Measurements from ENCODE around the gene SORBS1.

The SORBS1 gene

DNA sequence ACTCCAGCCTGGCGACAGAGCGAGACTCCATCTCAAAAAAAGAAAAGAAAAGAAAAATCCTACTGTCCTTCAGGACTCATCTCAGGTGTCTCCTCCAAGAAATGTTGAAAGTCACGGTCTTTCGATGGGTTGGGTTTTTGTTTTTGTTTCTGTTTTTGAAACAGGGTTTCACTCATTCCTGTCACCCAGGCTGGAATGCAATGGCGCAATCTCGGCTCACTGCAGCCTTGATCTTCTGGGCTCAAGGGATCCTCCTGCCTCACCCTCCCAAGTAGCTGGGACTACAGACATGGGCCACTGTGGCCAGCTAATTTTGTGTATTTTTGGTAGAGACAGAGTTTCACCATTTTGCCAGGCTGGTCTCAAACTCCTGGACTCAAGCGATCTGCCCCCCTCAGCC is 3.1 kb upstream of the SORBS1 start:
- no peak for DNase-seq

DNA sequence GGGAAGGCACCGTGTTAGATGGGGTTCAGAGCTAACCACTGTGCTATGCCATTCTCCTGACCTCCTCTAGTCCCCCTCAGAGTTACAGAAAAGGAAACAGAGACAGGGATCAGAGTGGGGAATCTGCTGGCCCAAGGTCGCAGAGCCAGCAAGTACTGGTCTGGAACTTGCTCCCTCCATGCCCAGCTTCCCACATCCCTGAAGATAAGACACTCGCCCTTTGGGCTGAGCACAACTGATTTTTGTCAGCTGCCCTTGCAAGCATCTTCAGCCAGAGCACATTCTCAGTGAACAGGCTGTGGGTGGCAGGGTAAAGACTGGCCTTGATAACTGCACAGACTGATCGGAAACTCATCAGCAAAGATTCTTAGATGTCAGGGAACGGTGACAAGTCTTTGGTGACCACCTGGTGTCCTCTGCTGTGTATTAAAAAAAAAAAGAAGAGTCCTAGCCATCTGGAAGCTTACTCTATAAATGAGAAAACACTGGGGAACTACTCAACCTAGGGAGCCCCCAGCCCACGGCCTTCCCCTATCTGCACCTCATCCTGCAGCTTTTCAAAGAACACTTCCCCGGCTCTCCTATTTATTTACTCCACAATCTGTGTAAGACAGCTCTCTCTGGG is 1.3 kb upstream of the SORBS1 start:
- DNase-seq, result no peak

- no peak for DNase-seq
Measured at GRCh38 chr10:95561864-95562177, 650 bp upstream of the SORBS1 start.

DNA sequence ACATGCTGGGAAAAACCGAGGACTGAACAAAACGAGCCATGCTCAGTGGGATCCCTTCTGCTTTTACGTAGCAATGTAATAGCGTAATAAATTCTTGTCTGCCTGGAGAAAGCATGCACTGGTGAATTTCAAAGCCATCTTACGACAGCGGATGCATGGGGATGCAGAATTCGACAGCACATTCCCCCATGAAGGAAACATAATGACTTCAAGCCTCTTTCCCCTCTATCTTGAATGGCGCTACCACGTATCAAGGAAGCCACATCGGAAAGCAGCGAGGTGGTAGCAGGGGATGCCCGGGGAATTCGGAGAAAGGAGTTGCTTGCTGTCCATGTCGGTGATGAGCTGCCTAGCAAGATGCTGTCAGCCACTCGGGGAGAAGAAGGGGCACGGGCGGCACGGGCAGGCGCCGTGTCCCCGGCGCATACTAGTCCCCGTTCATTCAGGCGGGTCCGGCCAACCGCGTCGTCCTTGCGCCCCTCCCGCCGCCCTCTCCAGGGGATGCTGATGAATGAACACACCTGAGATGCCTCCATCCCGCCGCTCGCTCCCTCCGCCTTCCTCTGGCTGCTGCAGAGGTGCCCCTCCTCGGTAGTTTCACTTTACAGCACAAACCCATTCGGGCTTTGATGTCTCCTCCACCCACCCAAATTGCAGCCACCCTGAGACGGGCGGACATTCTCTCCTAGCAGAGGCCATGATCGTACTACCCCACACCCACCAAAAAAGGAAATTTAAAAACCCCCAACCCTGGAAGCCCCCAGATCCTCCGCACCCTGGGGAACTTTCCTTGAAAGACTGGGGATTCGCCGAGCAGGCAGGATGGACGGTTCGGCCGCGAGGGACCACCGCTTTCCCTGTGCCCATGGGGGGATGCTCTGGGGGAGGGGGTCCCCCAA is 644 bp downstream of the SORBS1 start:
- peak; percentile 40 to 60 for DNase-seq

GRCh38 chr10:95559896-95560277 is 1.3 kb downstream of the SORBS1 start:
- no peak for DNase-seq

GRCh38 chr10:95559471-95559870 is 1.7 kb downstream of the SORBS1 start:
- no peak for DNase-seq

GRCh38 chr10:95558593-95559320 is 2.4 kb downstream of the SORBS1 start:
- DNase-seq, result no peak

- no peak for DNase-seq
Measured at GRCh38 chr10:95556994-95557767, 4.0 kb downstream of the SORBS1 start.

DNA sequence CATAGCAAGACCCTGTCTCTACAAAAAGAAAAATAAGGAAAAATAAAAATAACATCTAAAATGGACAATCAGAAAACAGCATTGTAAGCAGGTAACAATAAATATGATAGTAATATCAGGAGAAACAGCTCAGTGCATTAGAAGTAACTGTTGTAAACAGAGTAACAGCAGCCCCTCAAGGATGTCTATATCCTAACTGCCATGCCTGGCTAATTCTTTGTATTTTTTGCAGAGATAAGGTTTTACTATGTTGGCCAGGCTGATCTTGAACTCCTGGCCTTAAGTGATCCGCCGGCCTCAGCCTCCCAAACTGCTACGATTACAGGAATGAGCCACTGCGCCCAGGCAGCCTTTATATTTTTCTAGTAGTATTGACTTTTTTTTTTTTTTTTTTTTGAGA is 7.5 kb downstream of the SORBS1 start:
- no peak for DNase-seq

- DNase-seq, result no peak
Measured at GRCh38 chr10:95552679-95553342, 8.4 kb downstream of the SORBS1 start.

- no peak for DNase-seq
Measured at GRCh38 chr10:95550073-95550672, 11.0 kb downstream of the SORBS1 start.

DNA sequence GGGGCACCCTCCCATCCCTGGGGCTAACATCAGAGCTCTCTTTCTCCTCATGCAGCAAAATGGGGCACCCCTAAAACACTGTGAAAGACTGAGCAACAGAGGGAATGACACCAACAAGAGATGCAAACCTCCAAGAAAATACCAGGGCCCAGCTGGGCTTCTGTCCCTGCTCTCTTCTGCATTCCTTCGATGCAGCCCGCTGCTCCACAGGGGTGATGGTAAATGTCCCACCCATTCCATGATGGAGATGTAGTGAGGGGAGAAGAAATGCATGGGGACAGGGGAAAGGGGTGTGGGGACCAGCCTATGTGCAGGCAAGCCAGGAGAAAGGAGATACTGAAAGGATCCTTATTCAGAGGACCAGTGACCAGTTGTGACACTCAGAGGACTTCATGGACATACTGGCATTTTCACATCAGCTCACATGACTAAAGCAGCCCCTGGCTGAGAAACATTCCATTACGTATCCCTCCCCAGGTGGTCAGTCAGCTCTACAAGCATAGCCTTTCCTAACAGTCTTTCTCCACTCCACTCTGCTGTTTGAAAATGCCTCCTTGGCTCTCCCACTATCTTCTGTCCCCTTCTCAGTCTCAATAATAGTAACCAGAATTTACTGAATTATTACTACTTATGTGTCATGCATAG is 13.3 kb downstream of the SORBS1 start:
- DNase-seq, result no peak

DNA sequence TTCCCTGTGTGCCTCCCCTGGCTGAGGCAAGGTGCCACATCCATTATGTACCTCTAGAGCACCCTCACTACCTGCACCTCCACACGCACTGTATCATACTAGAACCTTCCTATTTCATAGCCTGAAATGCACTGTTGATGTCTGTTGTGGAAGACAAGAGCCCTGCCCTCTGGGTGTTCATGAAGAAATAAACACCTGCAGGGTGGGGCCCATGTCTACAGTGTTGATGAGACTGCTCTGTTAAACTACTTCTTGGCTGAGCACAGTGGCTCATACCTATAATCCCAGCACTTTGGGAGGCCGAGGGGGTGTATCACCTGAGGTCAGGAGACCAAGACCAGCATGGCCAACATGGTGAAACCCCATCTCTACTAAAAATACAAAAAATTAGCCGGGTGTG is 14.0 kb downstream of the SORBS1 start:
- no peak for DNase-seq

GRCh38 chr10:95545981-95546380 is 15.2 kb downstream of the SORBS1 start:
- no peak for DNase-seq

DNA sequence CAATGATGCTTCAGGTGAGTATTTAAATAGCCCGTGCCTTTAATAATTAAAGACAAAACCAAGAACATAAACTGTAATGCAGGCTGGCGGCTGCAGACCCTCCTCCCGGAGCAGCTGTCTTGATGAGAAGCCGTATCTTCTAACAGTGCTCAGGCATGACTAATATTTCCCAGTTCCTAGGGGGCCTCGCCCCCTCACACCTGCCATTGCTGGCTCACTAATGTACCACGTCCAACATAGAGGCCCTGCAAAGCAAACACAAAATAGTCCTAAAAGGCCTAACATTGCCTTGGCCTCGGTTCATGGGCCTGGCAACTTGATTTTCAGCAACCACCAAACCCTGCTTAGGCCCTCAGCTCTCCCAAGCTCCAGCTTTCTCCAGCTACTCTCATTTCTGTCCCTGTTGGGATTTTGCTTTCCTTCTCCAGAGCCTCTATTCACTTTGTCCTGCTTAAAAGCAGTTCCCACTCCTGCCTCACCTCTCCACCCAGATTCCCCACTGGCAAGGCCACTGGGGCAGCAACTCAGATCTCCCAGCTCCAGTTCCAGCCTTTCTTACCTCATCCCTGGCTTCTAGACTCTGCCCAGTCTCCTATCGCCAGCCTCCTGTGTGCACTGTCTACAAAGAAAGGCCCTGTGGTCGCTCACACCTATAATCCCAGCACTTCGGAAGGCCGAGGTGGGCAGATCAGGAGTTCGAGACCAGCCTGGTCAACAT is 16.2 kb downstream of the SORBS1 start:
- DNase-seq, result no peak

DNA sequence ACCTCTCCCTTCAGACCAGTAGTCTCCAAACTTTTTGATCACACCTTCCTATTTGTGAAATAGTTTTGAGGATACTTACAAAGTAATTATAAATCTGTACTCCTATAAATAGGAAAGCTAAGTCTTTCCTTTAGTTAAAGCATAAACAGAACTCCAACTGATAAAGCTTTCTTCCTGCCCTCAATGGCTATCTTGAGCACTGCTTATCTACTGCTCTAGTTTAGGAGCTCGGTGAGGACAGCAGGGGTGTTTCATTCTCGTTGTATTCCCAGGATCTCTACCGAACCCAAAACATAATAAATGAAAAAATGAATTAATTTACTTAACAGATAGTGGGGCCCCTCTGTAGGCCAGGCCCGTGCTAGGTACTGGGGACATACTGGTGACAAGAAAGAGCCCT is 17.7 kb downstream of the SORBS1 start:
- no peak for DNase-seq

DNA sequence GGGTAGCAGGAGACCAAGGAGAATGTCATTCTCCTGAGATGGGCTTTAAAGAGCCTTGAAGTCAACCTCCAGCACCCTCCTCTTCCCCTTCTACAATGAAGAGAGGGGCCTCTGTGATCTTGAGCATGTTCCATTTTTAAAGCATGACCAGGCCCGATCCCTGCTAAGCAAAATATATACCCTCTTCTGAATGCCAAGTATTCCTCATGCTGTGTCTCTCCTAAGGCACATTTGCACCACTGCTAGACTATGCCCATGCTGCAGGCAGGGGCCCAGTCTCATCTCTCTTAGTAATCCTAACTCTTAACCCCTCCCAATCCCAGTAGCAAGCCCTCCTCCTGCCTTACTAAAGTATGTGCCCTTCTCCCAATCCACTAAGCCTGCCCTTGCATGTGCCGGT is 18.4 kb downstream of the SORBS1 start:
- no peak for DNase-seq

- no peak for DNase-seq
Measured at GRCh38 chr10:95542330-95542729, 18.8 kb downstream of the SORBS1 start.

GRCh38 chr10:95540514-95541052 is 20.6 kb downstream of the SORBS1 start:
- no peak for DNase-seq

- peak; percentile 3 to 5 for DNase-seq
Measured at GRCh38 chr10:95539560-95540284, 21.4 kb downstream of the SORBS1 start.

Measured in NCI-H526 (cell line).